ENCODE results near the gene C1GALT1. TPM values are rescaled to one million over a fixed set of nuclear protein-coding genes. Genes with fewer than 3 reads are reported as not detected.

Gene C1GALT1
- total RNA-seq, 2 experiments from 2014 or later = 25.7 to 29.1 TPM

GRCh38 chr7:7176406-7177043, 5.8 kb upstream of the C1GALT1 start:
- H3K4me3 Mint-ChIP-seq = peak overlapping the region; percentile 3
- DNase-seq = no peak
- intact Hi-C loops (cut with micrococcal nuclease) = loop anchor here (1.0 kb wide), 2 partner anchors 11 to 17 kb away; no protein-coding TSS in a partner anchor
- peaks cover 17% of the 10 kb centered on the region for H3K9me3 Mint-ChIP-seq
- H3K36me3 Mint-ChIP-seq (ENCODE audit: low read depth) = peaks cover 12% of the 10 kb centered on the region
- H3K4me1 Mint-ChIP-seq (ENCODE audit: low read depth) = peaks cover 19% of the 10 kb centered on the region
- CTCF ChIA-PET = interaction anchor here (0.9 kb wide), 1 partner anchor 73 kb away, joined by 3 read pairs; no protein-coding TSS in a partner anchor
- no peak overlapping the region for H3K27ac Mint-ChIP-seq
- no peaks in the 10 kb centered on the region for H3K27me3 Mint-ChIP-seq (ENCODE audit: low read depth)

GRCh38 chr7:7177044-7177517, 5.3 kb upstream of the C1GALT1 start:
- CTCF ChIA-PET = no interaction called here
- Mint-ChIP-seq H3K4me1 (ENCODE audit: low read depth) (peaks cover 19% of the 10 kb centered on the region), H3K9me3 (peaks cover 16% of the 10 kb centered on the region), H3K27ac (no peak overlapping the region), H3K4me3 (no peak overlapping the region), H3K27me3 (ENCODE audit: low read depth) (no peaks in the 10 kb centered on the region), H3K36me3 (ENCODE audit: low read depth) (peaks cover 12% of the 10 kb centered on the region)
- no peak for DNase-seq
- intact Hi-C loops (cut with micrococcal nuclease) = no loop called here

- H3K36me3 Mint-ChIP-seq (ENCODE audit: low read depth) = peaks cover 4% of the 10 kb centered on the region
- no peak overlapping the region for H3K4me3 Mint-ChIP-seq
- intact Hi-C loops (cut with micrococcal nuclease) = no loop called here
- DNase-seq = no peak
- H3K27ac Mint-ChIP-seq = no peak overlapping the region
- peaks cover 7% of the 10 kb centered on the region for H3K9me3 Mint-ChIP-seq
- H3K27me3 Mint-ChIP-seq (ENCODE audit: low read depth) = no peaks in the 10 kb centered on the region
- H3K4me1 Mint-ChIP-seq (ENCODE audit: low read depth) = peaks cover 19% of the 10 kb centered on the region
- CTCF ChIA-PET = interaction anchor here (0.6 to 1.3 kb wide), 2 partner anchors 13 to 257 kb away, joined by 3 to 5 read pairs; no protein-coding TSS in a partner anchor
Measured at GRCh38 chr7:7178081-7178480, 4.3 kb upstream of the C1GALT1 start.

GRCh38 chr7:7178906-7179305, 3.4 kb upstream of the C1GALT1 start:
- CTCF ChIA-PET = interaction anchor here (1.3 kb wide), 1 partner anchor 14 kb away, joined by 5 read pairs; no protein-coding TSS in a partner anchor
- Mint-ChIP-seq H3K27me3 (ENCODE audit: low read depth) (no peaks in the 10 kb centered on the region), H3K4me1 (ENCODE audit: low read depth) (peaks cover 19% of the 10 kb centered on the region), H3K4me3 (no peak overlapping the region), H3K9me3 (peaks cover 5% of the 10 kb centered on the region), H3K27ac (no peak overlapping the region), H3K36me3 (ENCODE audit: low read depth) (peaks cover 4% of the 10 kb centered on the region)
- intact Hi-C loops (cut with micrococcal nuclease) = no loop called here
- DNase-seq = no peak

GRCh38 chr7:7180725-7181449, 1.5 kb upstream of the C1GALT1 start:
- Mint-ChIP-seq H3K27ac (peak overlapping the region; percentile 98), H3K36me3 (ENCODE audit: low read depth) (peaks cover 2% of the 10 kb centered on the region), H3K27me3 (ENCODE audit: low read depth) (no peaks in the 10 kb centered on the region), H3K4me1 (ENCODE audit: low read depth) (peaks cover 30% of the 10 kb centered on the region), H3K4me3 (peak overlapping the region; percentile 90), H3K9me3 (no peaks in the 10 kb centered on the region)
- CTCF ChIA-PET = interaction anchor here (0.5 to 1.7 kb wide), 11 partner anchors 23 to 809 kb away, joined by 3 to 7 read pairs (median 4); no protein-coding TSS in a partner anchor
- intact Hi-C loops (cut with micrococcal nuclease) = loop anchor here (1.0 to 5.0 kb wide), 6 partner anchors 171 to 1174 kb away; partner anchors contain the start of genes AIMP2 and PMS2
- DNase-seq = no peak

- peak; percentile 64 for DNase-seq
- H3K27ac Mint-ChIP-seq = peak overlapping the region; percentile 98
- H3K4me1 Mint-ChIP-seq (ENCODE audit: low read depth) = peaks cover 26% of the 10 kb centered on the region
- H3K27me3 Mint-ChIP-seq (ENCODE audit: low read depth) = no peaks in the 10 kb centered on the region
- intact Hi-C loops (cut with micrococcal nuclease) = loop anchor here (1.0 to 5.0 kb wide), 21 partner anchors 20 to 1174 kb away; partner anchors contain the start of genes AIMP2, GLCCI1, MIOS and PMS2
- H3K36me3 Mint-ChIP-seq (ENCODE audit: low read depth) = peaks cover 2% of the 10 kb centered on the region
- H3K9me3 Mint-ChIP-seq = no peaks in the 10 kb centered on the region
- CTCF ChIA-PET = interaction anchor here (0.6 to 1.7 kb wide), 18 partner anchors 8 to 789 kb away, joined by 3 to 7 read pairs (median 4); no protein-coding TSS in a partner anchor
- peak overlapping the region; percentile 90 for H3K4me3 Mint-ChIP-seq
Measured at GRCh38 chr7:7181519-7182155, 707 bp upstream of the C1GALT1 start.

- H3K4me1 Mint-ChIP-seq (ENCODE audit: low read depth) = peaks cover 19% of the 10 kb centered on the region
- peaks cover 2% of the 10 kb centered on the region for H3K36me3 Mint-ChIP-seq (ENCODE audit: low read depth)
- peak; percentile 38 for DNase-seq
- H3K4me3 Mint-ChIP-seq = peak overlapping the region; percentile 90
- CTCF ChIA-PET = interaction anchor here (0.6 to 1.6 kb wide), 6 partner anchors 19 to 635 kb away, joined by 3 to 5 read pairs (median 3); no protein-coding TSS in a partner anchor
- no peaks in the 10 kb centered on the region for H3K27me3 Mint-ChIP-seq (ENCODE audit: low read depth)
- no peaks in the 10 kb centered on the region for H3K9me3 Mint-ChIP-seq
- H3K27ac Mint-ChIP-seq = peak overlapping the region; percentile 80
- intact Hi-C loops (cut with micrococcal nuclease) = loop anchor here (2.0 to 5.0 kb wide), 9 partner anchors 169 to 1176 kb away; partner anchors contain the start of genes AIMP2, PMS2 and RPA3
Measured at GRCh38 chr7:7183061-7183837, 905 bp downstream of the C1GALT1 start.

- Mint-ChIP-seq H3K36me3 (ENCODE audit: low read depth) (peaks cover 2% of the 10 kb centered on the region), H3K27ac (peak overlapping the region; percentile 62), H3K4me1 (ENCODE audit: low read depth) (peaks cover 22% of the 10 kb centered on the region), H3K4me3 (peak overlapping the region; percentile 90), H3K27me3 (ENCODE audit: low read depth) (no peaks in the 10 kb centered on the region), H3K9me3 (no peaks in the 10 kb centered on the region)
- intact Hi-C loops (cut with micrococcal nuclease) = loop anchor here (1.0 to 5.0 kb wide), 10 partner anchors 9 to 1177 kb away; partner anchors contain the start of genes AIMP2, PMS2 and RPA3
- no peak for DNase-seq
- CTCF ChIA-PET = interaction anchor here (0.9 to 1.6 kb wide), 3 partner anchors 20 to 79 kb away, joined by 3 read pairs; no protein-coding TSS in a partner anchor
Measured at GRCh38 chr7:7183838-7184463, 1.6 kb downstream of the C1GALT1 start.

GRCh38 chr7:7185371-7185989, 3.1 kb downstream of the C1GALT1 start:
- Mint-ChIP-seq H3K4me1 (ENCODE audit: low read depth) (peaks cover 29% of the 10 kb centered on the region), H3K4me3 (no peak overlapping the region), H3K9me3 (no peaks in the 10 kb centered on the region), H3K27ac (no peak overlapping the region), H3K27me3 (ENCODE audit: low read depth) (no peaks in the 10 kb centered on the region), H3K36me3 (ENCODE audit: low read depth) (peaks cover 2% of the 10 kb centered on the region)
- no peak for DNase-seq
- intact Hi-C loops (cut with micrococcal nuclease) = no loop called here
- CTCF ChIA-PET = no interaction called here

- Mint-ChIP-seq H3K27me3 (ENCODE audit: low read depth) (no peaks in the 10 kb centered on the region), H3K9me3 (peaks cover 6% of the 10 kb centered on the region), H3K4me3 (no peak overlapping the region), H3K4me1 (ENCODE audit: low read depth) (peaks cover 34% of the 10 kb centered on the region), H3K27ac (no peak overlapping the region), H3K36me3 (ENCODE audit: low read depth) (peaks cover 12% of the 10 kb centered on the region)
- intact Hi-C loops (cut with micrococcal nuclease) = no loop called here
- DNase-seq = no peak
- CTCF ChIA-PET = no interaction called here
Measured at GRCh38 chr7:7188091-7188490, 5.7 kb downstream of the C1GALT1 start.

Data from activated naive CD4-positive, alpha-beta T cell treated with anti-CD3 and anti-CD28 coated beads for 36 hours (primary cell).